Neural cell (in vitro differentiated cells): ENCODE data around the gene ETV6.

Experiments
- CTCF ChIP-seq: fragments of 450-650 bp; IDR thresholded peaks from 2 replicates; pipeline ENCODE4 v1.5.1; 2014; ENCODE audit warnings: antibody characterized with exemption, mild to moderate bottlenecking, moderate library complexity; ENCODE audit not compliant: poor library complexity, severe bottlenecking
- EZH2 ChIP-seq: fragments of 200-600, 300-800 bp; shearing (Covaris generic), sonication (generic); IDR thresholded peaks from 2 replicates; pipeline ENCODE4 v1.6.1; 2014; ENCODE audit warnings: antibody characterized with exemption, low read length, borderline replicate concordance, mild to moderate bottlenecking; ENCODE audit not compliant: insufficient read depth, poor library complexity, severe bottlenecking
- POLR2AphosphoS5 ChIP-seq: IDR thresholded peaks from 2 replicates; pipeline ENCODE4 v1.6.1; 2012
- RAD21 ChIP-seq: fragments of 450-650 bp; conservative IDR thresholded peaks from 2 replicates; pipeline ENCODE4 v1.6.1; 2014; ENCODE audit warnings: antibody characterized with exemption, mild to moderate bottlenecking, moderate library complexity
- SMC3 ChIP-seq: fragments of 450-650 bp; conservative IDR thresholded peaks from 2 replicates; pipeline ENCODE4 v1.6.1; 2014; ENCODE audit warnings: antibody characterized with exemption, mild to moderate bottlenecking, moderate library complexity; ENCODE audit not compliant: poor library complexity
- TAF1 ChIP-seq: IDR thresholded peaks from 2 replicates; pipeline ENCODE4 v1.6.1; 2012; ENCODE audit warnings: low read depth

DNA sequence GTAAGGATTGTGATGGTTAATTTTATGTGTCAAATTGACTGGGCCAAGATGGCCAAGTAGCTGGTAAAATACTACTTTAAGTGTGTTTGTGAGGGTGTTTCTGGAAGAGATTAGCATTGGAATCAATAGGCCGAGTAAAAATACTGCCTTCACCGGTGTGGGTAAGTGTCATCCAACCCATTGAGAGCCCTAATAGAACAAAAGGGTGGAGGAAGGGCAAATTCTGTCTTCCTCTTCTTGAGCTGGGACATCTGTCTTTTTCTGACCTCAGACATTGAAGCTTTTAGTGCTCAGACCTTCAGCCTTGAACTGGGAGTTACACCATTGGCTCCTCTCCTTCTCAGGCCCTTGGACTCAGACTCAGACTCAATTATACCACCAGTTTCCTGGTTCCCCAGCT is 8.0 kb upstream of the ETV6 start:
- TF ChIP-seq POLR2AphosphoS5, result no peak
- TF ChIP-seq CTCF, result no peak
- no peak for TF ChIP-seq RAD21
- TF ChIP-seq EZH2, result no peak
- no peak for TF ChIP-seq SMC3
- no peak for TF ChIP-seq TAF1
